Kidney (tissue), 14 donors: Measurements from ENCODE around the gene HPSE2. TPM values are rescaled to one million over a fixed set of nuclear protein-coding genes. Genes with fewer than 3 reads are reported as not detected.

Experiments
- DNase-seq, 5 donors: peaks; one replicate each; pipeline ENCODE4 v3.0.0-alpha.2; 2013 to 2020
- FAIRE-seq: peaks from 2 replicates; lab custom pipeline; 2012; peaks lifted over from hg19 to GRCh38; lab: Jason Lieb, UNC
- H3K27ac ChIP-seq, 2 donors: one replicate each; pipeline ENCODE4 v1.7.0; 2013; ENCODE audit warnings: low read depth in 2 of 2, low read length in 2 of 2, inconsistent platforms in 1 of 2
- H3K27me3 ChIP-seq: one replicate; pipeline ENCODE4 v1.7.1; 2013; ENCODE audit warnings: low read length, inconsistent platforms; ENCODE audit not compliant: control insufficient read depth, insufficient read depth
- H3K36me3 ChIP-seq, 3 donors: one replicate each; pipeline versions ENCODE4 v1.7.0 to v1.7.1; 2013; ENCODE audit warnings: low read length in 3 of 3, control low read depth in 1 of 3, inconsistent platforms in 1 of 3; ENCODE audit not compliant: insufficient read depth in 3 of 3, control insufficient read depth in 2 of 3
- H3K4me1 ChIP-seq, 3 donors: one replicate each; pipeline versions ENCODE4 v1.7.0 to v1.7.1; 2013; ENCODE audit warnings: low read length in 3 of 3, inconsistent platforms in 1 of 3, low read depth in 1 of 3; ENCODE audit not compliant: control insufficient read depth in 2 of 3, insufficient read depth in 2 of 3
- H3K4me3 ChIP-seq, 3 donors: one replicate each; pipeline versions ENCODE4 v1.7.0 to v1.8.1; 2013; ENCODE audit warnings: low read length in 3 of 3, control low read depth in 1 of 3, inconsistent platforms in 1 of 3
- H3K9ac ChIP-seq, 3 donors: one replicate each; pipeline versions ENCODE4 v1.7.0 to v1.7.1; 2013; ENCODE audit warnings: low read length in 3 of 3, control low read depth in 1 of 3, inconsistent platforms in 1 of 3
- H3K9me3 ChIP-seq, 3 donors: one replicate each; pipeline versions ENCODE4 v1.7.0 to v1.7.1; 2013; ENCODE audit warnings: low read length in 3 of 3, control low read depth in 1 of 3, inconsistent platforms in 1 of 3; ENCODE audit not compliant: control insufficient read depth in 2 of 3, insufficient read depth in 1 of 3
- CTCF ChIP-seq: IDR thresholded peaks from 3 replicates; pipeline ENCODE4 v1.5.1; 2012; ENCODE audit warnings: mild to moderate bottlenecking, moderate library complexity, borderline replicate concordance; ENCODE audit not compliant: insufficient read depth; ENCODE audit errors: extremely low read depth
- intact Hi-C: fragments of 100-400 bp; cut with DNase I; formaldehyde crosslinking; loops from one replicate; pipeline ENCODE4 v1.11.1; 2022
- polyA plus RNA-seq: library from polyadenylated mRNA; stranded (reverse); fragments of 350-450 nt; fragmentation: Illumina TruSeq; extraction: RNeasy Lipid Tissue Mini Kit (QIAGEN cat#74804); gene quantifications from one replicate; pipeline ENCODE4 v1.2.3, GENCODE V29; 2014; ENCODE audit warnings: low read depth, low replicate concordance; ENCODE audit not compliant: insufficient read depth
- total RNA-seq: library from RNA; stranded (reverse); fragmentation: NEBNext Ultra II Directional; extraction: Animal tissue kit (Norgen Biotek cat#: 25700); gene quantifications from one replicate; pipeline ENCODE4 v1.2.1, GENCODE V29; 2021
- donor health status: control.
- donor health status: control.
- donor health status: control.
- donor health status: control.
- donor health status: control.
- donor health status: DM: yes; HTN: yes; CAD: no.
- donor health status: Normal renal cell carcinoma (clear cell type).

The HPSE2 gene
- total and polyA plus RNA-seq, 2 donors from 2014 or later, result 1.4 to 3.0 TPM

- no peak overlapping the region for H3K4me3 ChIP-seq
- DNase-seq, result no peak
- H3K27me3 ChIP-seq, result no peaks in the 10 kb centered on the region
- H3K4me1 ChIP-seq, result no peaks in the 10 kb centered on the region
- no peak for FAIRE-seq
- no peaks in the 10 kb centered on the region for H3K9me3 ChIP-seq
- intact Hi-C loops, result no loop called here
- H3K9ac ChIP-seq, result no peak overlapping the region
- no peak for TF ChIP-seq CTCF
- H3K27ac ChIP-seq, result no peak overlapping the region
- peaks cover 0 to 30% (median 28%) of the 10 kb centered on the region in 3 donors for H3K36me3 ChIP-seq
These were observed 806.2 kb downstream of the HPSE2 start for GRCh38 chr10:98429320-98430072.

- Histone ChIP-seq H3K9me3 (no peaks in the 10 kb centered on the region), H3K4me1 (no peaks in the 10 kb centered on the region), H3K36me3 (peaks cover 0 to 19% (median 16%) of the 10 kb centered on the region in 3 donors), H3K4me3 (no peak overlapping the region), H3K27me3 (no peaks in the 10 kb centered on the region), H3K27ac (no peak overlapping the region), H3K9ac (no peak overlapping the region)
- DNase-seq, result no peak
- intact Hi-C loops, result no loop called here
- no peak for FAIRE-seq
- no peak for TF ChIP-seq CTCF
These were observed 808.6 kb downstream of the HPSE2 start for GRCh38 chr10:98427011-98427515.

GRCh38 chr10:98425511-98426352, 809.9 kb downstream of the HPSE2 start:
- no peak overlapping the region for H3K27ac ChIP-seq
- H3K4me3 ChIP-seq, result no peak overlapping the region
- DNase-seq (no peak), FAIRE-seq (no peak)
- no peak overlapping the region for H3K9ac ChIP-seq
- peaks cover 0 to 10% (median 8%) of the 10 kb centered on the region in 3 donors for H3K36me3 ChIP-seq
- TF ChIP-seq CTCF, result peak; percentile 50
- H3K9me3 ChIP-seq, result no peaks in the 10 kb centered on the region
- no peaks in the 10 kb centered on the region for H3K27me3 ChIP-seq
- intact Hi-C loops, result no loop called here
- no peaks in the 10 kb centered on the region for H3K4me1 ChIP-seq
